IMR-90 (cell line): ENCODE data around the gene CDC26. TPM values are rescaled to one million over a fixed set of nuclear protein-coding genes. Genes with fewer than 3 reads are reported as not detected.

Experiments used
- ATAC-seq: fragments of 200-7000 bp; cut with Tn5 transposase; 2 replicates; pipeline ENCODE4 v1.9.1; 2020; ENCODE audit warnings: low read depth, mild to moderate bottlenecking, moderate library complexity
- BruUV-seq: library from RNA; stranded (reverse); fragments of 400-500 nt; replicated peaks from 2 replicates; lab custom pipeline; 2021; lab: Mats Ljungman, UMichigan
- CTCF ChIA-PET: fragments of 300-600 bp; formaldehyde crosslinking; extraction: SDS; loops from one replicate; lab custom pipeline; 2021; ENCODE audit warnings: antibody characterized with exemption; lab: Yijun Ruan, JAX
- POLR2A ChIA-PET: fragments of 300-600 bp; sonication (Branson Sonifier 250); formaldehyde crosslinking; loops from one replicate; lab custom pipeline; 2022; ENCODE audit warnings: antibody characterized with exemption; ENCODE audit not compliant: unreplicated experiment; lab: Charles Lee
- DNase-seq: peaks from one replicate; pipeline ENCODE4 v3.0.0; 2013
- H2AFZ ChIP-seq: replicated peaks from 2 replicates; pipeline ENCODE3; 2013; ENCODE audit warnings: low read length, mild to moderate bottlenecking; ENCODE audit not compliant: poor library complexity
- H2AK5ac ChIP-seq: 2 replicates; pipeline ENCODE4 v1.6.1; 2013; ENCODE audit warnings: low read depth, low read length, inconsistent platforms
- H2AK9ac ChIP-seq: replicated peaks from 2 replicates; pipeline ENCODE3; 2013; ENCODE audit warnings: mild to moderate bottlenecking, low read depth, low read length, moderate library complexity; ENCODE audit not compliant: poor library complexity
- H2BK120ac ChIP-seq: 2 replicates; pipeline ENCODE4 v1.6.1; 2013; ENCODE audit warnings: low read depth, low read length, inconsistent platforms
- H2BK15ac ChIP-seq: 3 replicates; pipeline ENCODE4 v1.6.1; 2013; ENCODE audit warnings: low read depth, low read length, inconsistent platforms
- H2BK20ac ChIP-seq: 2 replicates; pipeline ENCODE4 v1.6.1; 2013; ENCODE audit warnings: low read depth, mild to moderate bottlenecking, inconsistent platforms, low read length, moderate library complexity
- H2BK5ac ChIP-seq: 2 replicates; pipeline ENCODE4 v1.6.1; 2013; ENCODE audit warnings: mild to moderate bottlenecking, low read depth, low read length, inconsistent platforms; ENCODE audit not compliant: poor library complexity, severe bottlenecking
- H3K14ac ChIP-seq: replicated peaks from 2 replicates; pipeline ENCODE4 v1.6.1; 2013; ENCODE audit warnings: low read depth, low read length, inconsistent platforms
- H3K18ac ChIP-seq: 2 replicates; pipeline ENCODE4 v1.6.1; 2013; ENCODE audit warnings: low read depth, low read length, control low read depth
- H3K23ac ChIP-seq: 2 replicates; pipeline ENCODE4 v1.6.1; 2013; ENCODE audit warnings: low read depth, low read length, inconsistent platforms
- H3K27ac ChIP-seq: 2 replicates; pipeline ENCODE4 v1.5.1; 2013; ENCODE audit warnings: mild to moderate bottlenecking, control low read depth, low read length; ENCODE audit not compliant: insufficient read depth
- H3K27me3 ChIP-seq: 2 replicates; pipeline ENCODE4 v1.6.1; 2013; ENCODE audit warnings: low read length; ENCODE audit not compliant: control insufficient read depth, insufficient read depth
- H3K36me3 ChIP-seq: 2 replicates; pipeline ENCODE4 v1.6.1; 2013; ENCODE audit warnings: low read length, mixed read lengths; ENCODE audit not compliant: control insufficient read depth, insufficient read depth
- H3K4ac ChIP-seq: 2 replicates; pipeline ENCODE4 v1.6.1; 2013; ENCODE audit warnings: low read depth, low read length, inconsistent platforms
- H3K4me1 ChIP-seq: 2 replicates; pipeline ENCODE4 v1.6.1; 2013; ENCODE audit warnings: low read length, mixed read lengths; ENCODE audit not compliant: control insufficient read depth, insufficient read depth
- H3K4me2 ChIP-seq: 2 replicates; pipeline ENCODE4 v1.6.1; 2013; ENCODE audit warnings: low read depth, mild to moderate bottlenecking, control low read depth, low read length, moderate library complexity
- H3K4me3 ChIP-seq: 2 replicates; pipeline ENCODE4 v1.5.1; 2013; ENCODE audit warnings: low read depth, mild to moderate bottlenecking, control low read depth, low read length, moderate library complexity; ENCODE audit not compliant: insufficient read depth
- H3K56ac ChIP-seq: 2 replicates; pipeline ENCODE4 v1.6.1; 2013; ENCODE audit warnings: low read length, inconsistent platforms; ENCODE audit not compliant: insufficient read depth; ENCODE audit errors: extremely low read depth
- H3K79me1 ChIP-seq, 2 experiments: 2 replicates each; pipeline ENCODE4 v1.6.1; 2013; ENCODE audit warnings: low read length in 2 of 2, inconsistent platforms in 1 of 2, low read depth in 1 of 2
- H3K9ac ChIP-seq: 2 replicates; pipeline ENCODE4 v1.6.1; 2013; ENCODE audit warnings: low read depth, low read length, control low read depth
- H3K9me1 ChIP-seq: 2 replicates; pipeline ENCODE4 v1.6.1; 2013; ENCODE audit warnings: low read length, inconsistent platforms; ENCODE audit not compliant: insufficient read depth
- H3K9me3 ChIP-seq: 2 replicates; pipeline ENCODE4 v1.6.1; 2013; ENCODE audit warnings: low read length; ENCODE audit not compliant: control insufficient read depth, insufficient read depth
- H4K20me1 ChIP-seq: 2 replicates; pipeline ENCODE4 v1.6.1; 2013; ENCODE audit warnings: low read length, inconsistent platforms; ENCODE audit not compliant: insufficient read depth
- H4K5ac ChIP-seq: 2 replicates; pipeline ENCODE4 v1.6.1; 2013; ENCODE audit warnings: mild to moderate bottlenecking, low read depth, low read length, control low read depth
- H4K8ac ChIP-seq, 2 experiments: 2 replicates each; pipeline ENCODE4 v1.6.1; 2013; ENCODE audit warnings: low read depth in 2 of 2, low read length in 2 of 2, control low read depth in 1 of 2, inconsistent platforms in 1 of 2
- H4K91ac ChIP-seq: 2 replicates; pipeline ENCODE4 v1.6.1; 2013; ENCODE audit warnings: low read depth, low read length, inconsistent platforms; ENCODE audit not compliant: insufficient read depth
- BHLHE40 ChIP-seq: fragments of 150-350 bp; IDR thresholded peaks from 2 replicates; pipeline ENCODE4 v1.6.1; 2016; ENCODE audit warnings: mild to moderate bottlenecking, low read depth, low read length
- CEBPB ChIP-seq: IDR thresholded peaks from 2 replicates; pipeline ENCODE4 v1.6.1; 2012; ENCODE audit warnings: low read depth, low read length, improper control_type of control experiment
- CHD1 ChIP-seq: IDR thresholded peaks from 2 replicates; pipeline ENCODE4 v1.6.1; 2012; ENCODE audit warnings: low read depth, low read length, improper control_type of control experiment
- CTCF ChIP-seq: conservative IDR thresholded peaks from 2 replicates; pipeline ENCODE4 v1.5.1; 2012; ENCODE audit warnings: mild to moderate bottlenecking, low read depth, low read length, improper control_type of control experiment
- ELK1 ChIP-seq: fragments of 150-350 bp; IDR thresholded peaks from 2 replicates; pipeline ENCODE4 v1.6.1; 2016; ENCODE audit warnings: low read depth, mild to moderate bottlenecking, low read length, moderate library complexity, borderline replicate concordance
- FOS ChIP-seq: fragments of 150-350 bp; IDR thresholded peaks from 2 replicates; pipeline ENCODE4 v1.6.1; 2016; ENCODE audit warnings: low read depth, low read length
- MAFK ChIP-seq: IDR thresholded peaks from 2 replicates; pipeline ENCODE4 v1.6.1; 2012; ENCODE audit warnings: low read depth, low read length, improper control_type of control experiment
- MAZ ChIP-seq: IDR thresholded peaks from 2 replicates; pipeline ENCODE4 v1.6.1; 2012; ENCODE audit warnings: low read depth, mild to moderate bottlenecking, low read length, improper control_type of control experiment, moderate library complexity, borderline replicate concordance
- MXI1 ChIP-seq: IDR thresholded peaks from 2 replicates; pipeline ENCODE4 v1.6.1; 2012; ENCODE audit warnings: low read depth, mild to moderate bottlenecking, low read length, moderate library complexity, borderline replicate concordance
- NFE2L2 ChIP-seq: fragments of 150-350 bp; IDR thresholded peaks from 2 replicates; pipeline ENCODE4 v1.6.1; 2016; ENCODE audit warnings: low read depth, mild to moderate bottlenecking, low read length
- RAD21 ChIP-seq: IDR thresholded peaks from 2 replicates; pipeline ENCODE4 v1.6.1; 2012; ENCODE audit warnings: low read length, improper control_type of control experiment
- RCOR1 ChIP-seq: IDR thresholded peaks from 2 replicates; pipeline ENCODE4 v1.6.1; 2012; ENCODE audit warnings: mild to moderate bottlenecking, low read length, improper control_type of control experiment; ENCODE audit not compliant: insufficient replicate concordance
- USF2 ChIP-seq: fragments of 150-350 bp; IDR thresholded peaks from 2 replicates; pipeline ENCODE4 v1.6.1; 2017; ENCODE audit warnings: mild to moderate bottlenecking, antibody characterized with exemption, low read length, low read depth
- WGBS, 2 experiments: methylation state at CpG; one replicate each; pipeline versions ENCODE4 v1.1.5 to v1.1.7; 2013; ENCODE audit warnings: missing lambda C conversion rate in 2 of 2; ENCODE audit not compliant: insufficient read length in 1 of 2; ENCODE audit errors: extremely low coverage in 2 of 2; 5-methylcytosine and 5-hydroxymethylcytosine counted together
- dilution Hi-C: fragments of 300-500 bp; cut with HindIII; formaldehyde crosslinking; loops from one replicate; pipeline ENCODE4 v1.14.3; 2018; ENCODE audit warnings: low sequenced_read_pairs; ENCODE audit not compliant: unreplicated experiment
- in situ Hi-C: fragments of 300-500 bp; cut with MboI; formaldehyde crosslinking; loops from 3 replicates; pipeline ENCODE4 v1.14.3; 2019; ENCODE audit warnings: low sequenced_read_pairs, inconsistent platforms, mixed read lengths
- intact Hi-C: fragments of 100-400 bp; cut with micrococcal nuclease; formaldehyde crosslinking; loops from 2 replicates; pipeline ENCODE4 v1.10.0; 2022
- polyA plus RNA-seq, 3 experiments: library from polyadenylated mRNA; depleted of rRNA; stranded (reverse); fragments of >200 nt; gene quantifications; 2 replicates each; pipeline ENCODE4 v1.2.3, GENCODE V29; 2012; ENCODE audit warnings: low replicate concordance in 1 of 3
- total RNA-seq: library from RNA; depleted of rRNA; stranded (reverse); fragments of >200 nt; gene quantifications from 2 replicates; pipeline ENCODE4 v1.2.3, GENCODE V29; 2012

The CDC26 gene
- total and polyA plus RNA-seq, 2 of the 4 experiments (the other 2 are of a cell fraction), result 16.5 to 32.7 TPM

DNA sequence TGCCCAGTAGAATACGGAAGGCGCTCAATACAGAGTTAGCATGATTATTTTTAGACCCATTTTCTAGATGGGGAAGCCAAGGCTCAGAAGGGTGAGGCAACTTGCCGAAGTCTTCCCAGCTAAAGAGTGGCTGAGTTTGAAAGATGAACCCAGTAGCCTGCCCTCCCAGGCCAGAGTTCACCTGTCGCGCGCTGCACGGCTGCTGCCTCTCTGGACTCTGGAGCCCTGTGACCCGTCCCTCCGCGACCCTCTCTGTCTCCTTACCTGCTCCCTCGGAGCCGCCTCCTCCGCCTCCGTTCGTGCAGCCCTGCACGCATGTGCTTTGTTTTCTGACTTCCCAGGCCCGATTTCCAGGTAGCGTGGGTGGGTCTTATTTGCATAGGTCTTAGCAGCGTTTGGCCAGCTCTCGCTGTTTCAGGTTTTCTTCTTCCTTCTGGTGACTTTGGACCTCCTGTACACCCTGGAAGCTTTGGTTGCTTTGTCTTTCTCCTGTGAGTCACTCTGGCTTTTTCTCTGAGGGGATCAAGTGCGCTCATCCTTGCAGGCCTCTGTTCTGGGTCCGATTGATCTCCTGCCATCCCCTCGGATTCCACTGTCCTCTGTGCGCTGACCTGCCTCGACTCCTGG is 27.5 kb upstream of the CDC26 start, which contains the start of gene RNF183:
TSS of gene RNF183 (minus strand) at position 585 of the 627 bp plus-strand sequence. CDS start 5,192 bp downstream, outside the sequence.
- Histone ChIP-seq H3K27ac (no peak within 1 kb of the TSS), H2AK5ac (no peak within 1 kb of the TSS), H2BK15ac (no peak within 1 kb of the TSS), H3K27me3 (peaks cover 39% of the 10 kb centered on the region), H3K36me3 (no peaks in the 10 kb centered on the region), H3K9me3 (no peaks in the 10 kb centered on the region), H3K9me1 (no peaks in the 10 kb centered on the region), H4K20me1 (no peaks in the 10 kb centered on the region), H3K4me3 (no peak within 1 kb of the TSS), H2BK5ac (no peak within 1 kb of the TSS), H3K23ac (no peak within 1 kb of the TSS), H3K4me1 (no peaks in the 10 kb centered on the region), H4K91ac (no peak within 1 kb of the TSS), H3K14ac (no peak within 1 kb of the TSS), H4K5ac (no peak within 1 kb of the TSS), H3K4me2 (no peak within 1 kb of the TSS), H2BK120ac (no peak within 1 kb of the TSS), H3K4ac (no peak within 1 kb of the TSS), H2BK20ac (no peak within 1 kb of the TSS), H2AFZ (no peak within 1 kb of the TSS), H3K18ac (no peak within 1 kb of the TSS), H4K8ac (no peak within 1 kb of the TSS), H3K56ac (no peak within 1 kb of the TSS), H2AK9ac (no peak within 1 kb of the TSS), H3K9ac (no peak within 1 kb of the TSS), H3K79me1 (no peaks in the 10 kb centered on the region)
- ChIA-PET CTCF (no interaction called here), POLR2A (no interaction called here)
- ATAC-seq (no peak), DNase-seq (no peak)
- dilution Hi-C loops, result no loop called here
- intact Hi-C loops, result no loop called here
- TF ChIP-seq CHD1 (no peak), CEBPB (no peak), CTCF (no peak), MAZ (no peak), ELK1 (no peak), USF2 (no peak), FOS (no peak), MXI1 (no peak), RCOR1 (no peak), MAFK (no peak), BHLHE40 (no peak), RAD21 (no peak), NFE2L2 (no peak)
- in situ Hi-C loops, result loop anchor here (10.0 kb wide), 1 partner anchor 352 kb away; no protein-coding TSS in a partner anchor
- 60% methylated on average over 10 of the region's 25 CpGs; no CpG with 5 or more reads in 1 of the 2 experiments for WGBS, 2 experiments
- no TSS peak for BruUV-seq
